HG02642 (cell line): ENCODE results near the gene DHDH.
A peak's percentile ranks its signal among the peaks of the same experiment; 100 is the strongest.
"Not testable (repeated sequence)": the region's sequence is repeated elsewhere in the genome, so short reads cannot be mapped to it uniquely, and the experiment has no call there.

Experiments used
- ATAC-seq: cut with Tn5 transposase; IDR thresholded peaks from one replicate; pipeline ENCODE4 v1.9.1; 2021; ENCODE audit warnings: mild to moderate bottlenecking; ENCODE audit not compliant: unreplicated experiment, poor library complexity

DHDH gene

DNA sequence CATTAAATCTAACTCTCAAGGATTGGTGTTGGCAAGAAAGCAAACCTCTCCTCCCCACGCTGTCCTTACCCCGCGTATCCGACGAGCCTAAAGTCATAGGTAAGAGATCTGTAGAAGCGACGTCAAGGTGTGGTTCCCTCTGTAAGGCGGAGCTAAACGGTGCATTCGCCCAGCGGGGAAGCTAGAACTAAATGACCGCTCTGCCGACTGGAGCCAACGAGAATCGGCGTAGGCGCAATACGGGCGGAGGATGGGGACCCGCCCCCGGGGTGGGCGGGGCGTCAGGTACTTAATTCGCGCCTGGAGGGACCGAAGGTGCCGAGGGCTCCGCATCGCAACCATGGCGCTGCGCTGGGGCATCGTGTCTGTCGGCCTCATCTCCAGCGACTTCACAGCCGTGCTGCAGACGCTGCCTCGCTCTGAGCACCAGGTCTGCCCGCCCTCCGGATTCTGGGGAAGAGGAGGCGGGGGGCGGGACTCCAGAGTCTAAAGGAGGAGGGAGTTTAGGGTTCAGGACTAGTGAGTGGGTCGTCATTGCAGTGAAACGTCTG lies at the start of gene DHDH:
Gene DHDH, plus strand, starts transcription at position 318 of the 551 bp plus-strand sequence. Its CDS starts 23 bp downstream, at position 341.
- peak; percentile 56 for ATAC-seq

DNA sequence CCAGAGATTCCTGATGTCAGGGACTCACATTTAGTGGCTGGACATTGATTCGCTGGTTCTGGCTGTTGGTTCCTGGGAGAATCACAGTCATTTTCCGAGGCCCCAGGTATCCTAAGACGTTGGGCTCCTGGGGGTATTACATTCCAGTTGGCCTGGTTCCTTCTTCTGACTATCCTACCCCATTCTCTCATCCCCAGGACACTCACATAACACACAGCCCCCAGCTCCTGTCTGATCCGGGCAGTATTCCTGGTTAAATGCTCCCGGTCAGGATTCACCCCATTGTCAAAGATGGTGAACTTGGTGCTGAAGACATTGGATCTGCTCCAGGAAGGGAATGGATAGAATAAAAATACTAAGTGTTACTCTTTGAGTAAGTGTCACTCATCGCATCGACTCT lies 49.8 kb upstream of the DHDH start:
- ATAC-seq, result no peak

DNA sequence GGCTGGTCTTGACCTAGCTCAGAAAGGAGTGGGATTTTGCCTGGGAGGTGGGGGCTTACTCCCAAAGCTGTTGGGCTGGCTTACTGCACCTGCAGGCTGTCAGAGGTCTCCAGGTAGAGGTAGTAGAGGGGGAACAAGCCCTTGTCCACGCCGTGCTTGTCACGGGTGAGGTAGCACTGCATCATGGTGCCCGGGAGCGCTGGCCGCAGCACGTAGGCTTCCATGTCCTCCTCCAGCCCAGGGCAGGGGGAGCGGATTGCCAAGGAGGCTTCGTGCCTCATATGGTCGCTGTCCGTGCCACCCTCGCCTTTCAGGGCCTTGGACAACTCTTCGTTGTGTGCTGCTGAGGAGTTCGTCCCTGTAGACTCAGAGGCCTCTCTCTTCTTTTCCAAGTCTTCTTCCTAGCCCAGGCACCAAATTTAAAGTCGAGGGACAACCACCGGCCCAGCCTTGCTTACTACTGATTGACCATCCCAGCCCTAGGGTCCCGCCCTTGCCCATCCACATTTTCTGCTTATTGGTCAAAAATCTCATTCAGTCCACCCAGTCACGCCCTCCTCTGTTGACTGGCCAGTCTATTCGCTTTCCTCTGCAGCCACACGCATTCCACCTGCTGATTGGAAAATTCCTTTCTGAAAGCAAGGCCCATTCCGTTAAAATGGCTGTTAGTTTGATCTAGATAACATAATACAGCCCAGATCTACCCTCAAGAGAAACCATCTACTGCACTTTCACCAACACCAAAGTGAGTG lies 45.5 kb upstream of the DHDH start:
- no peak for ATAC-seq

DNA sequence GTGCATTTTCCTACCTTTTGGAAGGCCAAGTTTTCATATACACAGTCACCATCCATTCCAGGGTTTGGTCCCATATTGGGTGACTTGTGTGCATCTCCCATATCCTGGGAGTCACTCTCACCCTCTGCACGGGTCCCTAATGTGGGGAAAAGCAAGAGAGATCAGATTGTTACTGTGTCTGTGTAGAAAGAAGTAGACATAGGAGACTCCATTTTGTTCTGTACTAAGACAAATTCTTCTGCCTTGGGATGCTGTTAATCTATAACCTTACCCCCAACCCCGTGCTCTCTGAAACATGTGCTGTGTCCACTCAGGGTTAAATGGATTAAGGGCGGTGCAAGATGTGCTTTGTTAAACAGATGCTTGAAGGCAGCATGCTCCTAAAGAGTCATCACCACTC lies 44.0 kb upstream of the DHDH start:
- ATAC-seq, result not testable (repeated sequence)

DNA sequence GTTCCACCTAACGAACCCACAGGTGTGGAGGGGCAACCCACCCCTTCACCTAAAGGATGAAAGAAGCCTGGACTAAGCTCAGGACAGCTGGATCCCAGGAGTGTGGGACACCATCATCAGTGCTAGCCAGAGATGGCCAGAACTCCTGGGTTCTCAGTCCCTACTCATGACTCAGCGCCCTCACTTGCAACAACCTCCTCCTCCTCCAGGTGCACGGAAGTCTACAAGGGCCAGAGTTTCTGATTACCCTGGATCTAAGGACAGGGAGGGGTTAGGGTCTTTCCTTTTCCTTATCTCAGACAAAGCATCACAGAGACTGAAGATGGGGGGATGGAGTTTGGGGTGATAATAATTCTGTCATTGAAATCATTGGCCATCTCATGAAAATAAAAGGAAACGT lies 42.9 kb upstream of the DHDH start:
- no peak for ATAC-seq

DNA sequence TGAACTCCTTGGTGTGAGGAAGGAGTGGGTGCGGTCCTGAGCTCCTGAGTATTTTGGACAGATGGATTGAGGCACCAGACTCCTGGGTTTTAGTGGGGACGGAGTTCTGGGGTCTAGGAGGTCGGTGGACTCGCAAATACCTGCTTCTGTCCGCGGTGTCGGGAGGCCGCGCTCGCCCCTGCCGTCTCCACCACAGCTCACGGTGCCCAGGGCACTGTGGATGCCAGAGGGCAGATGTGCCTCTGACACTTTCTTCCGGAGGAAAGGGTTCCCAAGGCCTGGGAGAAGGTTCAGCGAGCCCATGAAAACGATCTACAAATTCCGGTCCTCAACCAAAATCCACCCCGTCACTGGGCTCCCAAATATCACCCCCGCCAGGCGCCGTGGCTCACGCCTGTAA lies 38.3 kb upstream of the DHDH start:
- ATAC-seq, result no peak

DNA sequence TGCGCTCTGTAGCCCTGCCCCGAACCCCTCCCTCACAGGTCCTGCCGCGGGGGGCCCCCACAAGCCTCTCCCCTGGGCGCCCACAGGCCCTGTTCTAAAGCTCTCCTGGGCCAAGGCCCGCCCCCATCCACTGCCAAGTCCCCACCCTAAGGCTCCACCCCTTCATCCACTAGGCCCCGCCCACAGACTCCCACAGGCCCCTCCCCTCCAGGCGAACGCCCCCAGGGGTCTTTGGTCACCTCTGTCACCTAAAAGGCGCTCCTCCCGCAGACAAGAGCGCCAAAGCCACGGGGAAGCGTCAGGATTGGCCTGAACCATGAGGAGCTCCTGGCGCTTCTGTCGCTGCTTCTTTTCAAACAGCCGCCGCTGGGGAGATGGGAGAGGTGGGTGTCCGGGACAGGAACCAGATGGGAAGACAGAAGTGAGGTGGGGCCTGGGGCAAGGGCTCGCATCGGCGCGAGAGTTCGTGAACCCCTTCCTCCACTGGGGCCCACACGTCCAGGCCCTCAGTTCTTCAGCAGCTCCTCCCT lies 37.2 kb upstream of the DHDH start:
- ATAC-seq, result no peak

DNA sequence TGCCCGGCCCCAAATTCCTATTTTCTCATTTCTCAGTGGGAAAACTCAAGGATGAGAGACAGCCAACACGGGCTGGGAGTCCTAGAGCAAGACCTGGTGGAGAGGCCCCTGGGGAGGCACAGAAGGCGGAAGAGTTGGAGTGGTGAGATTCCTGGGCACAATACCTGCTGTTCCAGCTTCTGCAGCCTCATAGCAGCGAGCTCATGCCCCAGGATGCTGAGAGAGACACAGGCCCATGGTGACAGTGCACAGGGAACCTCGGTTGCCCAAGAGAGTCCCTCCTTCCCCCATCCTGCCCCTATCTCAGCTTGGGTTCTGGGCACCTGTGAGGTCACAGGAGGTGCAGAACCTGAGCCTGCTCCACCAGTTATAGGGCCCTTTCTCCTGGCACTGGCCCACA lies 36.3 kb upstream of the DHDH start:
- no peak for ATAC-seq

DNA sequence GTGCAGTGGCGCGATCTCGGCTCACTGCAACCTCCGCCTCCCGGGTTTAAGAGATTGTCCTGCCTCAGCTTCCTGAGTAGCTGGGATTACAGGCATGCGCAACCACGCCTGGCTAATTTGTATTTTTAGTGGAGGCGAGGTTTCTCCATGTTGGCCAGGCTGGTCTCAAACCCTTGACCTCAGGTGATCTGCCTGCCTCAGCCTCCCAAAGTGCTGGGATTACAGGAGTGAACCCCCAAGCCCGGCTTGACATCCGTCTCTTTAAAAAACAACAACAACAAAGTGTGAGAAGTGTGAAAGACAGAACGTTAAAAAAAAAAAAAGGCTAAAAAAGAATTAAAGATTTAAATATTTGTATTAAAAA lies 34.1 kb upstream of the DHDH start:
- not testable (repeated sequence) for ATAC-seq

DNA sequence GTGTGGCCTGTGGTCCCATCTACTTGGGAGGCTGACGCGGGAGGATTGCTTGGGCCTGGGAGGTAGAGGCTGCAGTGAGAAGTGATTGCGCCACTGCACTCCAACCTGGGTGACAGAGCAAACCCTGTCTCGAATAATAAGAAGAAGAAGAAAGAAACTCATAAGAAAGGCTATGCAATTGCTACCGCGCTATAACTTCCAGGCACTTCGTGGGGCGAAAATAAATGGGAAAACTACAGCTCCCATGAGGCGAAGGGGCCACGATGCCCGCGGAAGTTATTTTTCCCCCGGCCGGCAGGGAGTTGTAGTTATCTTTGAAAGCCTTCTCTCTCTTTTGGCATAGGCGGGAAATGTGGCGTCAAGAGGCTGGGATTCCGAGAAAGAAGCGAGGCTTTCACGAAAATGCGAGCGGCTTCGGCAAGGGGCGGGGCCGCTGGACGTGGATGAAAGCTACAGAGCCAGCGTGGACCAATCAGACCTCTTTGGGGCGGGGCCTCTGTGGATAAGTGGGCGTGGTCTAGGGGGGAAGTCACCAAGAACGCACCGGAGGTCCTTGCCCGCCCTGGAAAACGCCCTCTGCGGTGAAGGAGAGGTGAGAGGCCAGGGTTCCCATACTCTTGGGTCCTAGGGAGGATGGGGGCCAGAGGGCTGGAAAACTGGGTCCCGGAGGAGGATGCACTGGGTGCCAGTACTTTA lies 33.6 kb upstream of the DHDH start, which contains the start of gene NUCB1:
Gene NUCB1, plus strand, starts transcription at position 532 of the 696 bp plus-strand sequence. CDS start 485 bp downstream, outside the sequence.
- peak; percentile 92 for ATAC-seq

DNA sequence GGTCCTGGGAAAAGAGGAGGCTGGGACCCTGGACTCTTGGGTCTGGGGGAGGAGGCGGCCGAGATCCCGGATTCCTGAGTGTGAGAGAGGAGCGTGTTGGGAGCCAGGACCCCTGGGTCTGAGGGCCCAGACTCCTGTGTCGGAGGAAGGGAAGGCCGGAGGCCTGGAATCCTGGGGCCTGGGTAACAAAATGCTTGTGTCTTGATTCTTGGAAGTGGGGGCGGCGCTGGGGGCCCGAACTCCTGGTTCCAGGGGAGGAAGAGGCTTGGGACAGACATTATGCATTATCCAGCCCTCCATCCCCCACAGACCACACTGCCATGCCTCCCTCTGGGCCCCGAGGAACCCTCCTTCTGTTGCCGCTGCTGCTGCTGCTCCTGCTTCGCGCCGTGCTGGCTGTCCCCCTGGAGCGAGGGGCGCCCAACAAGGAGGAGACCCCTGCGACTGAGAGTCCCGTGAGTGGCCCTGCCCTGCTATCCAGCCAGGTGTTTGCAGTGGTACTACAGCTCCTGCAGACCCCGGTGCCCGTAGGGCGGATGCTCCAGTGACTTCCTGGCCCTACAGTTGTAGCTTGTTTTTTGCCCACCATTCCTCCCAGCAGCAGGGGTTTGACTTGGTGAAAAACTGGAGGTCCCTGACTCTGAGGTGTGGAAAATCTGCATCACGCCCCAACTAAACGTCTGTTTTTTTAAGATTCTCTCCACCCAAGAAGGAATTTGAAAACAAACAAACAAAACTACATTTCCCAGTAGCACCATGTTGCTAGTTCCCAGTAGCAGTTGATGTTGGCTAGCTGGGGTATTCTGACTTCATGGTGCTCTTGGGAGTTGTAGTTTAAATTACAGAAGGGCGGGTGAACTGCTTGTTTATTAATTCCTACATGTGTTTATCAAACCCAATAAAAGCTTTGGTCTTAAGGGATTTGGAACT lies 32.8 kb upstream of the DHDH start:
- no peak for ATAC-seq

DNA sequence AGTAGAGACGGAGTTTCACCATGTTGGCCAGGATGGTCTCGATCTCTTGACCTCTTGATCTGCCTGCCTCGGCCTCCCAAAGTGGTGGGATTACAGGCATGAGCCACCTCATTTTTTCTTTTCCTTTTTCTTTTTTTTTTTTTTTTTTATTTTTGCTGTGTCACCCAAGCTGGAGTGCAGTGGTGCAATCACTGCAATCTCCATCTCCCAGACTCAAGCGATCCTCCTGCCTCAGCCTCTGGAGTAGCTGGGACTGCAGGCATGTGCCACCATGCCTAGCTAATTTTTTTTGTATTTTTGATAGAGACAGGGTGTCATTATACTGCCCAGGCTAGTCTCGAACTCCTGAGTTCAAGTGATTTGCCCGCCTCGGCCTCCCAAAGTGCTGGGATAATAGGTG lies 31.2 kb upstream of the DHDH start:
- not testable (repeated sequence) for ATAC-seq

DNA sequence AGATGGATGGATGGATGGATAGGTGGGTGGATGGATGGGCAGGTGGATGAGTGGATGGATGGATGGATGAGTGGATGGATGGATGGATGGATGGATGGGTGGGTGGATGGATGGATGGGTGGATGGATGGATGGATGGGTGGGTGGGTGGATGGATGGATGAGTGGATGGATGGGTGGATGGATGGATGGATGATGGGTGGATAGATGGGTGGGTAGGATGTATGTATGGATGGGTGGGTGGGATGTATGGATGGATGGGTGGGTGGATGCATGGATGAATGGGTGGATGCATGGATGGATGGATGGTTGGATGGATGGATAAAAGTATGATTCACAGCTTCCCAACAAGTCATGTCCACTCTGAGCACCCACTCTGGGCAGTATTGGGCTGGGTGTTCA lies 29.7 kb upstream of the DHDH start:
- ATAC-seq, result not testable (repeated sequence)

DNA sequence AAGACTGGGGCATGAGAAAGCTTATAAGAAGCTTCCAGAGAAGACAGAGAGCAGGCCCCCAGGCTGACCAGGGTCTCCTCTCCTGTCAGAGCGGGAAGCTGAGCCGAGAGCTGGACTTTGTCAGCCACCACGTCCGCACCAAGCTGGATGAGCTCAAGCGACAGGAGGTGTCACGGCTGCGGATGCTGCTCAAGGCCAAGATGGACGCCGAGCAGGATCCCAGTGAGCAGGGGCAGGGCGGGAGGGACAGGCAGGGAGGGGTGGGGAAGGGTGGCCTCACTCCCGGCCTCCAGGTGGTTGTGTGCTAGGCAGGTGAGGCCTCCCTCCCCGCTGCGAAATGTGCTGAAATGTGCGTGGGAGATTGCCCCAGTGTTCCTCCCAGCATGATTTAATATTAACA lies 27.8 kb upstream of the DHDH start:
- no peak for ATAC-seq

DNA sequence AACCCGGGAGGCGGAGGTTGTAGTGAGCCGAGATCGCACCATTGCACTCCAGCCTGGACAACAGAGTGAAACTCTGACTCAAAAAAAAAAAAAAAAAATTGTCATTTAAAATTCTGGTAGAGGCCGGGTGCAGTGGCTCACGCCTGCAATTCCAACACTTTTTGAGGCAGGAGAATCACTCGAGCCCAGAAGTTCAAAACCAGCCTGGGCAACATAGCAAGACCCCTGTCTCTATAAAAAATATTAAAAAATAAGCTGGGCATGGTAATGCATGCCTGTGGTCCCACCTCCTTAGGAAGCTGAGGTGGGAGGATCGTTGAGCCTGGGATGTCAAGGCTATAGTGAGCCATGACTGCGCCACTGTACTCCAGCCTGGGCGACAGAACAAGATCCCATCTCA lies 27.2 kb upstream of the DHDH start:
- ATAC-seq, result no peak

DNA sequence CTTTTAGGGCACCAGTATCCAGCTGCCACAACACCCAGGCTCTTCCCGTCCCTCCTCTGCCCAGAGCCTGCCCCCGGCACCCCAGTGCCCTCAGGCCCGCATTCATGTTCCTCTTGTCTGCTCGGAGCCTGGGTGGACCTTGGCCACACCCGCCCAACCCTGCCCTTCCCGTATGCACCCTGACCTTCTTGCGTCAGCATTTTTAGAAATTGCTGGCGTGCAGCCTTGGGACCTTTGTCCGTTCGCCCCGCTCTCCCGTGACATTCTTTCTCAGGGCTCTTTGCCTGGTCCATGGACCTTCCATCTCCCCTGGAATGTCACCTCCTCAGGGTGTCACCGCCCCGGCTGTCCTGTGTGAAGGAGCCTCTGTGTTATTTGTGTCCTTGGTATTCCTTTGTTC lies 25.8 kb upstream of the DHDH start:
- ATAC-seq, result no peak

DNA sequence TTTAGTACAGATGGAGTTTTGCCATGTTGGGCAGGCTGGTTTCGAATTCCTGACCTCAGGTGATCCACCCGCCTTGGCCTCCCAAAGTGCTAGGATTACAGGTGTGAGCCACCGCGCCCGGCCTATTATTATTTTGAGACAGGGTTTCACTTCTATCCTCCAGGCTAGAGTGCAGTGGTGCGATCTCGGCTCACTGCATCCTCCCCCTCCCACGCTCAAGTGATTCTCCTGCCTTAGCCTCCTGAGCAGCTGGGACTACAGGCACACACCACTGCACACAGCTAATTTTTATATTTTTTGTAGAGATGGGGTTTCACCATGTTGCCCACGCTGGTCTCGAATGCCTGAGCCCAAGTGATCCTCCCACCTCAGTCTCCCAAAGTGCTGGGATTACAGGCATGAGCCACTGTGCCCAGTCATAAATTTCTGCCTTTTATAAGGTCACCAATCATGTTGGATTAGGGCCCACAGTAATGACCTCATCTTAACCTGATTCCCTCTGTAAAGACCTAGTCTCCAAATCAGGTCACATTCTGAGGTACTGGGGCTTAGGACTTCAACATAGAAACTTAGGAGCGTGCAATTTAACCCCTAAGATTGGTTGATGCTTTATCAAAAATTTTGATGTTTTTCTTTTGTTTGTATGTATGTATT lies 23.9 kb upstream of the DHDH start:
- ATAC-seq, result not testable (repeated sequence)

DNA sequence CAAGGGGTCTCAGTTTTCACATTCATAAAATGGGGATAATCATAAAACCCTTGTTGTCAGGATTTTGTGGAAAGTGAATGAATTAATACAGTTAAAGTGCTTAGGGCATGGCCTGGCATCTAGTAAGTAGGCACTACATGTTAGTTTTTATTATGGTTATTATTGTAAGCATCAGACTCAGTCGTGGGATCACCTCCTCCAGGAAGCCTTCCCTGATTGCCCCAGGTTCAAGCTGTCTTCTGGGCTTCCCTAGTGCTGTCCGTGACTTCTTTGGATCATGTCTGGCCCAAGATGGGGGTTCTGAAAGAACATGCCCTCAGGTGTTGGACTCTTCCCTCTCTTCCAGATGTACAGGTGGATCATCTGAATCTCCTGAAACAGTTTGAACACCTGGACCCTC lies 22.7 kb upstream of the DHDH start:
- no peak for ATAC-seq

DNA sequence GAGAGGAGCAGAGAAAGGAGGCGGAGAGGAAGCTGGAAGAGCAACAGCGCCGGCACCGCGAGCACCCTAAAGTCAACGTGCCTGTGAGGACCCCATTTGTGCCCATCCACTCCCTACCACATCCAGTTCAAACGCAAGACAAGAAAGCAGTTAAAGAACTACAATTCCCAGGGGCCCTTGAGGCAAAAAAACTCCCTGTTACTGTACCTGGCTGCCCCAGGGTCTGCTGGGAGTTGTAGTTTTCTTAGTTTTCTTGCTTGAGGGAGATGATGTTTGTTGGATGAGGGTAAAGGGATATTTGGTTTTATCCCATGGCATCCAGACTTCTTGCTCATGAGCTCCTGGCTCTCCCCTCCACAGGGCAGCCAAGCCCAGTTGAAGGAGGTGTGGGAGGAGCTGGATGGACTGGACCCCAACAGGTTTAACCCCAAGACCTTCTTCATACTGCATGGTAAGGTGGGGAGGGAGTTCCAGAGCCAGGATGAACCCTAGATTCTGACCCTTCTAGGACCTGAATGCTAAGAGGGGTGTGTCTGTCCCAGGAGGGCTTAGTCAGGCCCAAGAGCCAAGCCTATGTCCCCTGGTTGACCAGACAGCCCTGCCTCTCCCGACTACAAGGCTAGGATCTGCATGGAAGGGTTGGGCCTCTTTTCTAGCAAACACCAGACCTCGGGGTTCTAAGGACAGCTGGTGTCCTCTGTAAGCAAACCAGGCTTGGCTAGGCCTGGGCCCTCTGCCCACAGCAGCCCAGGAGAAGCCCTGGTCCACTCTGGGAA lies 20.2 kb upstream of the DHDH start:
- ATAC-seq, result no peak
